GM13976 (cell line): ENCODE data around the gene RCCD1.

Experiments
- DNase-seq: peaks from one replicate; pipeline ENCODE4 v3.0.0; 2012; ENCODE audit warnings: low spot score
- in situ Hi-C: fragments of 300-500 bp; cut with MboI; formaldehyde crosslinking; loops from one replicate; pipeline ENCODE4 v1.12.0; 2022; ENCODE audit warnings: low sequenced_read_pairs, mixed read lengths, inconsistent platforms; ENCODE audit not compliant: unreplicated experiment
- TF ChIP-seq, protein P1 (sequence below): IDR thresholded peaks from 2 replicates; pipeline ENCODE4 v1.5.1; 2012; ENCODE audit warnings: borderline replicate concordance, mild to moderate bottlenecking; ENCODE audit not compliant: insufficient read depth; ENCODE audit errors: extremely low read depth, missing control alignments, control extremely low read depth

The RCCD1 gene

DNA sequence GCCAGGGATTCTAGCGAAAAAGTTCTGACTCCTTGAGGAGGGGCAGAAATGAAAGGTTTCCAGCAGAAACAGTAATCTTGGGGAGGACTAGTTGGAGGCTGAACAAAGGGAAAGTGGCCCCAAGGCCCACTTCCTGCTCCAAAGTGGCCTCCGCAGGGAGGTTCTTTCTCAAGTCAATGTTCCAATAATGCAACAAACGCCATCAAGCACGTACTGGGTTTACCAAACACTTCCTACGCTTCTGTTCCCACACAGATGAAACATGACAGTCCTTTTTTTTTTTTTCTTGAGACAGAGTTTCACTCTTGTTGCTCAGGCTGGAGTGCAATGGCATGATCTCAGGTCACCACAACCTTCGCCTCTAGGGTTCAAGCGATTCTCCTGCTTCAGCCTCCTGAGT, 9.6 kb upstream of the RCCD1 start:
- TF ChIP-seq, protein P1, sequence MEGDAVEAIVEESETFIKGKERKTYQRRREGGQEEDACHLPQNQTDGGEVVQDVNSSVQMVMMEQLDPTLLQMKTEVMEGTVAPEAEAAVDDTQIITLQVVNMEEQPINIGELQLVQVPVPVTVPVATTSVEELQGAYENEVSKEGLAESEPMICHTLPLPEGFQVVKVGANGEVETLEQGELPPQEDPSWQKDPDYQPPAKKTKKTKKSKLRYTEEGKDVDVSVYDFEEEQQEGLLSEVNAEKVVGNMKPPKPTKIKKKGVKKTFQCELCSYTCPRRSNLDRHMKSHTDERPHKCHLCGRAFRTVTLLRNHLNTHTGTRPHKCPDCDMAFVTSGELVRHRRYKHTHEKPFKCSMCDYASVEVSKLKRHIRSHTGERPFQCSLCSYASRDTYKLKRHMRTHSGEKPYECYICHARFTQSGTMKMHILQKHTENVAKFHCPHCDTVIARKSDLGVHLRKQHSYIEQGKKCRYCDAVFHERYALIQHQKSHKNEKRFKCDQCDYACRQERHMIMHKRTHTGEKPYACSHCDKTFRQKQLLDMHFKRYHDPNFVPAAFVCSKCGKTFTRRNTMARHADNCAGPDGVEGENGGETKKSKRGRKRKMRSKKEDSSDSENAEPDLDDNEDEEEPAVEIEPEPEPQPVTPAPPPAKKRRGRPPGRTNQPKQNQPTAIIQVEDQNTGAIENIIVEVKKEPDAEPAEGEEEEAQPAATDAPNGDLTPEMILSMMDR, result no peak
- in situ Hi-C loops, result no loop called here
- DNase-seq, result no peak

DNA sequence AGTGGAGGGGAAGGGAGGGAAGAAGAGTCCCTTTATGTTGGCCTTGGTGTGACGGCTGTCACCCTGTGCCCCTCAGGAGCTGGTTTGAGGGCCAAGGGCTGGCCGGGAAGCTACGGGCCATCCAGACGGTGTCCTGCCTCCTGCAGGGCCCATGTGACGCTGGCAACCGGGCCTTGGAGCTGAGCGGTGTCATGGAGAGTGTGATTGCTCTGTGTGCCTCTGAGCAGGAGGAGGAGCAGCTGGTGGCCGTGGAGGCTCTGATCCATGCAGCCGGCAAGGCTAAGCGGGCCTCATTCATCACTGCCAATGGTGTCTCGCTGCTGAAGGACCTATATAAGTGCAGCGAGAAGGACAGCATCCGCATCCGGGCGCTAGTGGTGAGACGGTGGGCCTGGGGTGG, 8.1 kb upstream of the RCCD1 start:
- in situ Hi-C loops, result no loop called here
- TF ChIP-seq, protein P1, result no peak
- no peak for DNase-seq

DNA sequence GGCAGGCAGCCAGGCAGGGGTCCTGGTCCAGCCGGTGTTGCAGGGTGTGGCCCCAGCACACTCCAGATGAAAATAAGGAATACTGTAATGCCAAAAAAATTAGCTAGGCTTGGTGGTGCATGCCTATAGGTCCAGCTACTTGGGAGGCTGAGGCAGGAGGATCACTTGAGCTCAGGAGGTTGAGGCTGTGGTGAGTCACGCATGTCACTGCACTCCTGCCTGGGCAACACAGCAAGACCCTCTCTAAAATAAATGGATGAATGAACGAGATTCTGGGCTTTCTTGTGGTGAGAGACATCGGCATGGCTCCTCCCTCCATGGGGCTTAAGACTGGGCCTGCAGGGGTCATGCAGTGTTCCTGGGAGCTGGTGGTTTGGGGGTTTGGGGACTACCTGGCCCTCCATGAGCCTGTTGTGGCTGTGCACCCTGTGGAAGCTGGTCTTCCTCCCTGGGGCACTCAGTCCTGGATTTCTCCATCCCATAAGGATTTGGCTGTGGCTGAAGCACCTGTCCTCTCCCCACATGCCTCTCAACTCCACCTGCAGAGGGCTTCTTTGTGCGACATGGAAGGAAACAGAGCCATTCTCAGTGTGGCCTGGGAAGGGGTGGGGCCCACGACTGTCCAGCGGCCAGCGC, 7.6 kb upstream of the RCCD1 start:
- TF ChIP-seq, protein P1, result no peak
- in situ Hi-C loops, result no loop called here
- no peak for DNase-seq

DNA sequence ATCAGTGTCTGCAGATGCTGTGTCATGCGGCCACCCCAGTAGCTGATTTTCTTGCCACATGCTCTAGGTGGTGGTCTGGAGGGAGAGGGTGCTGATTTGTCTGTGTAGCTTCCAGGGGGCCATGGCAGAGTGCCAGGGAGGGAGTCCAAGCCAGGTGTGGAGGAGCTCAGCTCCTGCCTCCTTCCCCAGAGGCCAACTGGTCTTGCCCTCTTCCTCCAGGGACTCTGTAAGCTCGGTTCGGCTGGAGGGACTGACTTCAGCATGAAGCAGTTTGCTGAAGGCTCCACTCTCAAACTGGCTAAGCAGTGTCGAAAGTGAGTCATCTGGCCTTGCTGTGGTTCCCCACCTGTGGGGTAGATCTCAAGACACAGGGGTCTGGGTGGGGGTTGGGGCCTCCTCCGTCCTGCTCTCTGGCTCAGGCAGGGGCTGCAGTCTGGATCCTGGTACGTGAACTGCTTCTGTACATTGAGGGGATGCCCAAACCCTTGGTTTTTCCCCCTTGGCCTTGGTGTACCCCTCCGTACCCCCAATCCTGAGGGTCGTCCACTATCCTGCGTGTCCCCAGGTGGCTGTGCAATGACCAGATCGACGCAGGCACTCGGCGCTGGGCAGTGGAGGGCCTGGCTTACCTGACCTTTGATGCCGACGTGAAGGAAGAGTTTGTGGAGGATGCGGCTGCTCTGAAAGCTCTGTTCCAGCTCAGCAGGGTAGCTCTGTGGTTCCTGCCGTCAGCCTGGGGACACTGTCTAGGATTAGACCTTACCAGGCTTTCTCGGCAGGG, 6.9 kb upstream of the RCCD1 start:
- in situ Hi-C loops, result no loop called here
- TF ChIP-seq, protein P1, result no peak

DNA sequence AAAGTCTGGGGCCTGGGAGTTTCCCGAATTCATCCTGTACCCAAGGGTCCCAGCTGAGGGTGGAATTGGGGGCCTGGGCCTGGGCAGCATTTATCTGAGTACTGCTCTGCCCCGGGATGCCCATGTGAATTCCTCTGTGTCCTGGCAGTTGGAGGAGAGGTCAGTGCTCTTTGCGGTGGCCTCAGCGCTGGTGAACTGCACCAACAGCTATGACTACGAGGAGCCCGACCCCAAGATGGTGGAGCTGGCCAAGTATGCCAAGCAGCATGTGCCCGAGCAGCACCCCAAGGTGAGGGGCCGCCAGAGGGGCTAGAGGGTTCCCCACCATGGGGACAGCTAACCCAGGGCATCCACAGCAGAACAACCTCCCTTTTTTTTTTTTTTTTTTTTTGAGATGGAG, 6.2 kb upstream of the RCCD1 start:
- no peak for DNase-seq
- in situ Hi-C loops, result no loop called here
- TF ChIP-seq, protein P1, result no peak

More for the DNA sequence above, 6.9 kb upstream of the RCCD1 start:
- no peak for DNase-seq

DNA sequence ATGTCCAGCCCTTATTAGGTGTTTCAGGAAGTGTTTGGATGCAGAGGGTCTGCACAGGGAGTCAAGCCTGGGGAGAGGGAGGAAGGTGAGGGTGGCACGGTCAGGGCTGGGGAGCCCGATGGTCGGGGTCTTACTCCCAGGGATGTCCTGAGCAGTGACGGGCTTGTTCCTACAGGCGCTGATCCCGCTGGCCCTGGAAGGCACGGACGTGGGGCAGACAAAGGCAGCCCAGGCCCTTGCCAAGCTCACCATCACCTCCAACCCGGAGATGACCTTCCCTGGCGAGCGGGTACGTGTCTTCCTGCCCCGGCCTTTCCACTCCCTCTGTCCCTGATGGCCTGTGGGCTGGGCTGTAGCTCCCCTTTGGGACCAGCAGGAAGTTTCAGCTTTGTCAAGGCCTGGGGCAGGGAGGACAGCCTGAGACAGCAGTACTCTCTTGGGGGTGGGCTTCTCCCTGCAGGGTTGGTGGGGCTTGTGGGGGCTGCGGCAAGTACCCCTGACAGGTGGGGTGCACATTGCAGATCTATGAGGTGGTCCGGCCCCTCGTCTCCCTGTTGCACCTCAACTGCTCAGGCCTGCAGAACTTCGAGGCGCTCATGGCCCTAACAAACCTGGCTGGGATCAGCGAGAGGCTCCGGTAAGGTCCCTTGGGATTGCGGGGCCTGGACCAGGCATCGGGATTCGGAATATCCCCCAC, 4.6 kb upstream of the RCCD1 start:
- peak; percentile 8 for DNase-seq
- TF ChIP-seq, protein P1, result no peak
- in situ Hi-C loops, result no loop called here
